HG03565 (cell line): ENCODE measurements around the gene PNLIPRP1.

Experiments used
- ATAC-seq: cut with Tn5 transposase; IDR thresholded peaks from one replicate; pipeline ENCODE4 v1.9.1; 2021; ENCODE audit warnings: mild to moderate bottlenecking, moderate library complexity; ENCODE audit not compliant: unreplicated experiment

Gene PNLIPRP1

DNA sequence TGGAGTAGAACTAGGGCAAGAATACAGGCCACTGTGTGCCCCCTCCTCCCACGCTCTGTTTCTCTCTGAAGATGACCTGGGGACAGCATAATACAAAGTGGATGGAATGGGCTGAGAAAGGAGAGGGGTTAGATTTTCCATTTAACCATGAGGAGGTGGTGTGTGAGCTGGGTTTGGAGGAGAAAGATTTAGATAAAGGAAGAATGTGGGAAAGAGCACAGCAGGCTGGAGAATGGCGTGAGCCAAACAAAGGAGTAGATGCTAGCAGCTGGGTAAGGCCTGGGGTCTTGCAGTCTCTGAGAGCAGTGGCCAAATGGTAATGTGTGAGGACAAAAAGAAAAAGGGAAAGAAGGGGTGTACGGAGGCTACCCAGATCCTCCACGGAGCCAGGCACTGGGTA is 38.6 kb downstream of the PNLIPRP1 start:
- no peak for ATAC-seq

DNA sequence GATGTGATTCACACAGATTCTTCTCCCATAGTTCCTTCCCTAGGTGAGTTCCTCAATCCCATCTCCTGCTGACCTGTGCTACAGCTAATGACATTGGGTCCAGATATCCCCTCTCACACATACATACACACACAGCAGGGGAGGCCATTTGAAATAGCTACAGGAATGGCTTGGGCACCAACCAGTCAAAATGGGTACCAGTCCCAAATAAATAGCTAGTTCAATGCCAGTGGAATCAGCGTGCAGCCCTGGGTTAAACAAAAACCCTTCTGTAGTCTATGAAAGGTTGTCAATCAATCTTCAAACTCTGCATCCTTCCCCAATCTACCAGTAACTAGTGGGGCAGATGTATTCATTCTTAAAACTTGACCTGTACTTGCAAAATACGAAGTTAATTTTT is 39.3 kb downstream of the PNLIPRP1 start:
- no peak for ATAC-seq

DNA sequence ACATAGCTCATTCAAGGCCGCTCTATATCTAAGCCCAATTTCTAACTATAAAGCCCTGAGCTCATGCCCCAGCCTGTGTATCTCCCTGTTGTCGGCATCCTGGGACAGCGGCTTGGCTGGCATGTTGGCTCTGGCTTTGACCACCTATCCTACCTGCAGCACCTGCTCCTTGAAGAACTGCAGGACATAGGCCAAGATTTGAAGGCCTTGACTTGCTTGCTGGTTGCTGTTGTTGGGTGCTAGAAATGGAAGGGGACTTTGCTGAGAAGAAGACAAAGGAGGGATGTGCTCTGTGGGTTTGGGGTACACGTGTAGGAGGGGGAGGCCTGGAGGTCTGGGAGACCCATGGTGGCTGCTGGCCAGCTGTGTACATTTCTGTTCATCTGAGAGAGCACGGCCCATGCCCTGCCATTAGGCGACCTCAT is 41.1 kb downstream of the PNLIPRP1 start:
- no peak for ATAC-seq

DNA sequence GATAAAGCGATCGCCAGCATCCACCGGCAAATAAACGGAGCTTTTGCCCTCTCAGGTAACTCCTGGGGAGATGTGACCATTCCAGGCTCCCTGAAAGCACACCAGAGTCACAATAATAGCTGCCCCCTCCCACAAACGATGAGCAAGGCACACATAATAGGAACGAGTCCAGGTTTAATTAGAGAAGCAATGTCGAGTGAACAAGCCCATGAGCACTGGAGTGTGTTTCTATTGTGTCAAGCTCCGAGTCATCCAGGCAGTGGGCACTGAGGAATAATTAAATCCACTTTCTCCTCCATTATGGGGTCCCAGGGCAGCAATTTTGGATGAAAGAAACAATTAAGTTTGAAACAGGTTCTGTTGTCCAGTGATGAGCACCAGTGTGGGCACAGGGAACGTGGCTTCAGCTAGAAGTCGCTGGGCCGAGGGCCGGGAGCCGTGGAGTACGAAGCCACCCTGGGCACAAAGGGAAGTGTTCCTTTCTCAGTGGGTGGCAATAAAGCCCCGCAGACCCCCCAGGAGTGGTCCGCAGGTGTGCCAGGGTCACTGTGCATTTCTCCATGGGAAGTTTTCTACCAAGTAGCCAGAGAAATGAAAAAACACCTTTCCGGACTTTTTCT is 41.9 kb downstream of the PNLIPRP1 start:
- ATAC-seq = no peak

DNA sequence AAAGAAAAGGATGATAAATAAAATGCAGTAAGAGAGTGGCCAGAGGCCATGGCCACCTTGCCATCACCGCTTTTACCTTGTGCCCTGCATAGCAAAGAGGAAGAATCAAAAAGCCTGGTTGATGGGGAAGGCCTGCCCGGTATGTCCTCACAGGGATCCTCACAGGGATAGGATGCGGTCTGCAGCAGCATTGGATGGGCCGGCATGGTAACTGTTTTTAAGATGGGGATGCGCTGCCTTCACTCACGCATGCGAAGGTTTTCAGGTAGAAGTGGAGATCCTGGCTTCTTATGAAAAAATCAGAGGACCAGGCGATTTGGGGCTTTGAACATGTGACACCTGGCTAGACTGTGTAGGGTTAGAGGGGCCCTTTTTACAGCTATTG is 42.4 kb downstream of the PNLIPRP1 start:
- ATAC-seq = no peak

DNA sequence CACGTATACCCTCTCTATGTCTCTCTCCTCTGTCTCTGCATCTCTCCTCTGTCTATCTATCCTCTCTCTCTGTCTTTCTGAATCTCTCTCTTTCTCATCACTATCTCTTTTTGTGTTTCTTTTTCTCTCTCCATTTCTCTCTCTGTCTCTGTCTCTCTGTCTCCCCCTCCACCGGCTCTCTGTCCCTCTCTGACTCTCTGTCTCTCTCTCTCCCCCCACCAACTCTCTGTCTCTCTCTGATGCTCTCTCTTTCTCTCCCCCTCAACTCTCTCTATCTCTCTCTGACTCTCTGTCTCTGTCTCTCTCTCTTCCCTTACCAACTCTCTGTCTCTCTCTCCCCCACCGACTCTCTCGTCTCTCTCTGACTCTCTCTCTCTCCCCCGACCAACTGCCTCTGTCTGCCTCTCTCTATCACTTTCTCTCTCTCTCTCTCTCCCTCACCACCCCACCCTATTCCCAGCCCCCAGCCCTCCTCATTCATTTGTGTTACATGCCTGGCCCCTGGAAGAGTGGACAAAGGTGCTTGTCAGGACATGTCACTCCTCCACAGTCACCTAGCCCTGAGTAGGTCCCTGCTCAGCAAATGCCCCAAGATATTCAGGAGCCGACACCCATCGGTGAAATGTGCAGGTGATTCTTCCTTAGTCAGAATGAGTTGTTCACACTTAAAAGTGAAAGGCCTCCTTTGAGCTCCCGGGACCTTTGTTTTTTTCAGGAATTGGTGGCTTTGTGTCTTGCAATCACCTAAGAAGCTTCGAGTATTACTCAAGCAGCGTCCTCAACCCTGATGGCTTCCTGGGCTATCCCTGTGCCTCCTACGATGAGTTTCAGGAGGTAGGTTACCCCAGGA is 43.6 kb downstream of the PNLIPRP1 start:
- ATAC-seq = no peak

DNA sequence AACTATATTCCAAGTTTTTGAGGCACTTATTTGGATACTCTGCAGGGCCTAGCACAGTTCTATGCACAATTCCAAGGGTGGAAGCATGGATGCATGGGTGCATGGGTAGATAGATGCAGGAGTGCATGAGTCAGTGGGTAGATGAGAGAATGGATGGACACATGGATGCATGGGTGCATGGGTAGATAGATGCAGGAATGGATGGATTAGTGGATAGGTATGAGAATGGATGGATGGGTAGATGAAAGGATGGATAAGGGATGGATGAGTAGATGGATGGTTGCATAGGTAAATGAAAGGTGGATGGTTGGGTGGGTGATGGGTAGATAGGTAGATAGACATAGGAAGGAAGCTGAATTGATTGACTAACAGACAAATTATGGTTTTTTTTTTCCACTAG is 45.6 kb downstream of the PNLIPRP1 start:
- no peak for ATAC-seq

DNA sequence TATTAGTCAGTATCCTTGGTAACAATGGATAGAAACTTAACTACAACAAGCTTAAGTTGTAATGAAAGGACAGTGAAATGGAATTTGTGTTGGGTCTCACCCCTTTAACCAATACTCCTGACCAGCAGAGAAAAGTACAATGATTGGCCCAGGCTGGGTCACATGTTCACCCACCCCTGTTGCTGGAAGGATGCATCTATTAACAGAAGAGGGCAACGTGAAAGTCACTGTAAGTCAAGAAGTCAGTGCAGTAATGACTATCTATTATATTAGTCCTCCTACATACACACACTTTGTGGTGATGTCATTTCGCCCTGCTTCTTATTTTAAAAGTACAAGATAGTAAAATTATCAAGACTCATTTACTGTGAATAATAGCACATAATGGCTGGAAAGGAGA is 46.2 kb downstream of the PNLIPRP1 start:
- peak; percentile 78 for ATAC-seq

DNA sequence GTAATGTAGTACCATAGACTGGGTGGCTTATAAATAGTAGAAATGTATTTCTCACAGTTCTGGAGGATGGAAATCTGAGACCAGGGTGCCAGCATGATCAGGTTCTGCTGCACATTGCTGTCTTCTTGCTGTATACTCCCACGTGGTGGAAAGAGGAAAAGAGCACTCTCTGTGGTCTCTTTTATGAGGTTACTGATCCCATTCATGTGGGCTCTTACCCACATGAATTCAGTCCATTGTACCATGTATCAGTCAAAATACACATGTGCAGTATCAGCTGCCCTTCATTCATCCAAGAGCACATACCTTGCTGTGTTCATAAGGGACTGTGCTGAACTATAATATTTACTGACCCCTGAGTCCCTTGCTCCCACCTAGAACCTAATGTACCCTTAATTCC is 47.1 kb downstream of the PNLIPRP1 start:
- no peak for ATAC-seq

DNA sequence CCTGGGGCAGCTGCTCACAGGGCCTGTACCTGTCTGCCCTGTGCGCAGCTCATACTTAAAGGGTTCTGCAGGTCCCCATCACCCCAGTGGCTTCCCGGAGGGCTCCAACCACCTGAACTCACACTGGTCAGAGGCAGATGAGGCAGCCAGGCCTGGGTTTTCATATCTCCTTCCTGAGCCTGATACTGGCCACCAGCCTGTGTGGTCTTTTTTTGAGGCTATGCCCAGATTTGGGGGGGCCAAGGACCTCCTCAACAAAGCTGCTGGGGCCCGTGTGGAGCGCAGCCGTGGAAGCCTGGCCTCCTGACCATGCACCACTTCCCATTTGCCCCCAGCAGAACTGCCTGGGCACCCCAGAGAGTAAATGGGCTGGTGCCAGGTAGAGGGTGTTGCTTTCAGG is 55.7 kb downstream of the PNLIPRP1 start:
- ATAC-seq = no peak

DNA sequence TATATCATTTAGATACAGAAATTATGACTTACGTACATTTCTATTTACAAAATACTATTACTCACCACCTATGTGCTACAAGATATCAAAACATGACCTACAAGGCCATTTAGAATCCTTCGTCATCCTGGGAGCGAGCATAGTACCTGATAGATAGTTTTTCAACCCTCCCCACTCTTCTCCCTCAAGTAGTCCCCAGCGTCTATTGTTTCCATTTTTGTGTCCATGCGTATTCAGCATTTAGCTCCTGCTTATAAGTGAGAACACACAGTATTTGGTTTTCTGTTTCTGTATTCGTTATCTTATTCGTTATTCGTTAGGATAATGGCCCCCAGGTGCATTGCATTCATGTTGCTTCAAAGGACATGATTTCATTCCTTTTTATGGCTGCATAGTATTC is 58.1 kb downstream of the PNLIPRP1 start:
- ATAC-seq = no peak

DNA sequence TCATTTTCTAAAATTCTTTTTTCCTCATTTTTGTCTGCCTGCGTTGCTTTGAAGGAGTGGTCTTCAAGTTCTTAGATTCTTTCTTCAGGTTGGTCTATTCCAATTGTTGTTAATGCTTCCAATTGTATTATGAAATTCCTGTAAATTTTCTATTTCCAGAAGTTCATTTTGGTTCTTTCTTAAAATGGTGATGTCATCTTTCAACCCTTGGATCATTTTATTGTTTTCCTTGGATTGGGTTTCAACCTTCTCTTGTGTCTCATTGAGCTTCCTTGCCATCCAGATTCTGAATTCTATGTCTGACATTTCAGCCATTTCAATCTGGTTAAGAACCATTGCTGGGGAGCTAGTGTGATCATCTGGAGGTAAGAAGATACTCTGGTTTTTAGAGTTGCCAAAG is 63.1 kb downstream of the PNLIPRP1 start:
- ATAC-seq = no peak

DNA sequence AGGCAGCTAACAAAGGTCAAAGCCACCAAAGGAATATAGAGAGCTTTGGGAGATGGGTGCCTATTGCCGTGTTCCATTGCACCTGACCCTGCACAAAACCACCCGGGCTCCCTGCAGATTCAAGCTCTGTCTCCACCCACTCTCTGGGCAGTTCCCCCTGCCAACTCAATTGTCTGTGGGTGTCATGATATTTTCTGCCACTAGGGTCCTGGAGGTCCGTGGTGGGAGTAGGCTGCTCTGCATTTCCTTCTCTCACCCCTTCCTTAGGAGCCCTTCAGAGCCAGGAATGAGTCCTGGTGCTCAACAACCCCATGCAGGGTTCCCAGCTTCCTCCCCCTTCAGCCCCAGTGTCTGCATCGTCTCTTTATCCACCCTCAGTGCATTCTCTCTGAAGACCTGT is 64.1 kb downstream of the PNLIPRP1 start:
- peak; percentile 63 for ATAC-seq

DNA sequence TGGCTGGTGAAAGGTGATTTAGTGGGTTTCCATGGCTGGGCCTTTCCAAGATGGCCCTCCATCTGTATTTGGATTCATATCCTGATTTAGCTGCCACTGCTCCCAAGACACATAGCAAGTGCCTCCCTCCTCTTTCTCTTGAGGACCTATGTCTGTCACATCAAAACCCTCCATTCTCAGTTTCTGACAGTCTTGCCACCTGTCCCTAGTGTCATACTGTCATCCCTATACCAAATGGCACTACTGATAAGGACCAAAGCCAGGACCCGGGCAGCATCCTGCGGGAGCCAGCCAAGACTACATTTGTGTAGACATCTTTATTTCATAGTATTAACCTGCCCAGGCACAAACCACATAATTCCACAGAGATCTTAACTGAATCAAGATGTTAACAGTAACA is 64.8 kb downstream of the PNLIPRP1 start:
- ATAC-seq = no peak

DNA sequence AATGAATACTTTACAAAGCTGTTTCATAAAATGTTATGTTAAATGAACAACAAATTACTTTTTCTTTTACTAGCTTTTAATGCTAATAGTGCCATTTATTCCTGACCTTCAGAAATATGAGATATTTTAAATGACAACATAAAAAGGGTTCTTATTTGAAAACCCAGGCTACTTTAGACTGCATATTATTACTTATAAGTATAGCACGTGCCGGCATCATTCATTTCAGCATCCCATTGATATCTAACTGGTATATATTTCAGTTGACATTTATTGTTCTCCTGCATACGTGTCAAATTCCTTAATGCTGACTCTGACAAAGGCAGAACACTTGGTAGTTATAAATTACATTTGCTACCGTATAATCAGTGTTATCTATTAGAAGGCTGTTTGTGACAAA is 65.3 kb downstream of the PNLIPRP1 start:
- ATAC-seq = no peak

DNA sequence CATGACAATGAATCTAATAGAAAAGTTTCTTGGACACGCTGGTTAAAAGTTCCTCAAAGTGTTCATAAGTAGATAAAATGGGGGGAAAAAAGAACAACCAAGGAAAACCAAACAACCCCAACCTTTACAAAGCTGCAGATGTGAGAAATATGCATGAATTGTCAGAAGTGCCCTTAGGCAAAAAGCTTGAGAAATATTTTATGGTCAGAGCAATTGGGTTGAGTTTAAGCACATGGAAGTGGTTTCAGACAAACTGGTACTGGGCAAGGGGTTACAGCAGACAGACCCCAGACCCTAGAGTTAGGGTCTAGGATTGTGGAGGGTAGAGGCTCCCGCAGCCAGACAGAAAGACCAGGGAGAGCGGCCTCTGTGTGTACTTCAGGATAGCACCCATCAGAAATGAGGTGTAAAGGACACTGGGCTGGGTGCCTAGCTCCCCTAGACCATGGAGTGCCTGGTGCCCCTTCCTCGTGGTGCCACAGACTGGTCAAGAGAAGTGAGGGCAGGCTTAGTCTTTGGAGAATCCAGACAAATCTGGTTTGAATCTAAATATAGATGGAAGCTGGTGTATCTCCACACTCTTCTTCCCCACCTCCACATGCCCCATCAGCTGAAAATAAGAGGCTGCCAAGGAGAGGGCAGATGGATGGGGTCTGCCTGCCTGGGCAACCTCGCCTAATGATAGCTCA is 67.2 kb downstream of the PNLIPRP1 start:
- ATAC-seq = no peak
